SK-N-MC (cell line): Measurements from ENCODE around the gene LGALS8.

ENCODE experiments used
- EZH2 ChIP-seq: fragments of 200-600 bp; sonication (generic); IDR thresholded peaks from one replicate; pipeline ENCODE4 v1.6.1; 2017; ENCODE audit warnings: antibody characterized with exemption
- FOXP2 ChIP-seq: optimal IDR thresholded peaks from 2 replicates; pipeline ENCODE3; 2011; ENCODE audit warnings: mild to moderate bottlenecking, moderate library complexity; ENCODE audit not compliant: insufficient read depth; ENCODE audit errors: extremely low read length, control extremely low read depth
- POLR2AphosphoS5 ChIP-seq: IDR thresholded peaks from 2 replicates; pipeline ENCODE4 v1.6.1; 2012; ENCODE audit warnings: mild to moderate bottlenecking, low read depth, low read length, borderline replicate concordance

- TF ChIP-seq EZH2 (no peak), POLR2AphosphoS5 (no peak), FOXP2 (no peak)
Observed at GRCh38 chr1:236497908-236498307, 25.9 kb upstream of the LGALS8 start.
